Stomach (tissue), 4 donors: ENCODE data around the gene SORCS2.

Source experiments
- CTCF ChIP-seq, 7 experiments: fragments of 450-650 bp in 4 of 7; fragments of 200-600 bp in 3 of 7; sonication (generic) in 3 of 7; IDR thresholded peaks; one replicate each; pipeline ENCODE4 v1.5.1; 2016 to 2019; ENCODE audit warnings: antibody characterized with exemption in 7 of 7, control low read depth in 2 of 7, mild to moderate bottlenecking in 1 of 7
- EP300 ChIP-seq: sonication (generic); formaldehyde crosslinking; IDR thresholded peaks from one replicate; pipeline ENCODE4 v1.6.1; 2017; ENCODE audit warnings: antibody characterized with exemption

GRCh38 chr4:7306021-7306965 lies 114.0 kb downstream of the SORCS2 start:
- TF ChIP-seq CTCF (IDR thresholded peaks at IDR 0.05) (no peak), EP300 (no peak)
